WTC11 (cell line): ENCODE results near the gene LDB2. TPM values are rescaled to one million over a fixed set of nuclear protein-coding genes. Genes with fewer than 3 reads are reported as not detected.

ENCODE experiments used
- ATAC-seq: fragments of 200-7000 bp; cut with Tn5 transposase; 2 replicates; pipeline ENCODE4 v1.10.0; 2021; ENCODE audit warnings: mild to moderate bottlenecking, moderate library complexity
- CTCF ChIA-PET: fragments of 300-600 bp; sonication (Branson Sonifier 250); formaldehyde crosslinking; loops from one replicate; lab custom pipeline; 2021; ENCODE audit warnings: antibody characterized with exemption; lab: Charles Lee
- POLR2A ChIA-PET: fragments of 350-600 bp; sonication (Branson Sonifier 250); formaldehyde crosslinking; loops from one replicate; lab custom pipeline; 2021; ENCODE audit warnings: antibody characterized with exemption; lab: Charles Lee
- DNase-seq: peaks from one replicate; pipeline ENCODE4 v3.0.0; 2021; ENCODE audit warnings: low spot score
- H3K27ac Mint-ChIP-seq: 2 replicates; pipeline ENCODE4 v1.8.0; 2021; ENCODE audit warnings: mixed read lengths
- H3K27me3 Mint-ChIP-seq: 2 replicates; pipeline ENCODE4 v1.8.0; 2021; ENCODE audit warnings: low read depth, mild to moderate bottlenecking, moderate library complexity, mixed read lengths
- H3K36me3 Mint-ChIP-seq: 2 replicates; pipeline ENCODE4 v1.8.0; 2021; ENCODE audit warnings: mixed read lengths
- H3K4me1 Mint-ChIP-seq: 2 replicates; pipeline ENCODE4 v1.8.0; 2022; ENCODE audit warnings: mixed read lengths
- H3K4me3 Mint-ChIP-seq: 2 replicates; pipeline ENCODE4 v1.8.0; 2021; ENCODE audit warnings: mild to moderate bottlenecking, moderate library complexity, mixed read lengths
- H3K9me3 Mint-ChIP-seq: 2 replicates; pipeline ENCODE4 v1.8.0; 2021; ENCODE audit warnings: mixed read lengths
- ATF1 ChIP-seq: sonication (generic); formaldehyde crosslinking; IDR thresholded peaks from 2 replicates; pipeline ENCODE4 v1.8.1; 2023; ENCODE audit warnings: mild to moderate bottlenecking, moderate library complexity, missing genetic modification reagents
- ATF6 ChIP-seq: sonication (generic); formaldehyde crosslinking; IDR thresholded peaks from 2 replicates; pipeline ENCODE4 v1.8.1; 2023; ENCODE audit warnings: mild to moderate bottlenecking, missing genetic modification reagents
- CDX4 ChIP-seq: fragments of 250-450 bp; sonication (Bioruptor Pico); IDR thresholded peaks from 2 replicates; pipeline ENCODE4 v1.9.0; 2021; ENCODE audit warnings: moderate library complexity, mild to moderate bottlenecking, inconsistent platforms, borderline replicate concordance
- CREB1 ChIP-seq: sonication (generic); formaldehyde crosslinking; IDR thresholded peaks from 2 replicates; pipeline ENCODE4 v1.8.0; 2023; ENCODE audit warnings: mild to moderate bottlenecking, missing genetic modification reagents
- E2F4 ChIP-seq: sonication (generic); formaldehyde crosslinking; IDR thresholded peaks from 2 replicates; pipeline ENCODE4 v1.8.1; 2022; ENCODE audit warnings: low read depth, mild to moderate bottlenecking, moderate library complexity, missing genetic modification reagents, borderline replicate concordance
- E2F5 ChIP-seq: sonication (generic); formaldehyde crosslinking; IDR thresholded peaks from 2 replicates; pipeline ENCODE4 v1.8.1; 2022; ENCODE audit warnings: mild to moderate bottlenecking, moderate library complexity, missing genetic modification reagents
- ERG ChIP-seq: fragments of 250-450 bp; sonication (Bioruptor Pico); IDR thresholded peaks from 2 replicates; pipeline ENCODE4 v1.8.0; 2021; ENCODE audit warnings: mild to moderate bottlenecking
- ESRRA ChIP-seq: sonication (generic); formaldehyde crosslinking; IDR thresholded peaks from 2 replicates; pipeline ENCODE4 v1.8.1; 2022; ENCODE audit warnings: mild to moderate bottlenecking, missing genetic modification reagents, borderline replicate concordance
- HMGXB4 ChIP-seq: sonication (generic); formaldehyde crosslinking; IDR thresholded peaks from 2 replicates; pipeline ENCODE4 v1.8.1; 2023; ENCODE audit warnings: mild to moderate bottlenecking, moderate library complexity, missing genetic modification reagents
- MXD4 ChIP-seq: fragments of 250-450 bp; sonication (Bioruptor Pico); IDR thresholded peaks from 2 replicates; pipeline ENCODE4 v1.8.0; 2021; ENCODE audit warnings: mild to moderate bottlenecking, moderate library complexity, borderline replicate concordance
- MYBL2 ChIP-seq: sonication (generic); formaldehyde crosslinking; IDR thresholded peaks from 2 replicates; pipeline ENCODE4 v1.8.1; 2023; ENCODE audit warnings: mild to moderate bottlenecking, moderate library complexity, missing genetic modification reagents
- NFATC4 ChIP-seq: fragments of 250-450 bp; sonication (Bioruptor Pico); IDR thresholded peaks from 2 replicates; pipeline ENCODE4 v1.9.0; 2021; ENCODE audit warnings: mild to moderate bottlenecking
- NFYB ChIP-seq: sonication (generic); formaldehyde crosslinking; conservative IDR thresholded peaks from 2 replicates; pipeline ENCODE4 v1.8.0; 2022; ENCODE audit warnings: low read depth, missing genetic modification reagents
- NR1H2 ChIP-seq: sonication (generic); formaldehyde crosslinking; IDR thresholded peaks from 2 replicates; pipeline ENCODE4 v1.9.0; 2021; ENCODE audit warnings: mild to moderate bottlenecking, moderate library complexity, missing genetic modification reagents
- NR2C2 ChIP-seq: sonication (generic); formaldehyde crosslinking; IDR thresholded peaks from 2 replicates; pipeline ENCODE4 v1.8.0; 2022; ENCODE audit warnings: mild to moderate bottlenecking, missing genetic modification reagents
- NR3C1 ChIP-seq: sonication (generic); formaldehyde crosslinking; conservative IDR thresholded peaks from 2 replicates; pipeline ENCODE4 v1.8.1; 2023; ENCODE audit warnings: low read depth, mild to moderate bottlenecking, missing genetic modification reagents
- RORB ChIP-seq: fragments of 250-450 bp; sonication (Bioruptor Pico); IDR thresholded peaks from 2 replicates; pipeline ENCODE4 v1.9.0; 2021; ENCODE audit warnings: mild to moderate bottlenecking
- SOX15 ChIP-seq: fragments of 250-450 bp; sonication (Bioruptor Pico); IDR thresholded peaks from 2 replicates; pipeline ENCODE4 v1.9.0; 2021; ENCODE audit warnings: mild to moderate bottlenecking
- STAT6 ChIP-seq: sonication (generic); formaldehyde crosslinking; conservative IDR thresholded peaks from 2 replicates; pipeline ENCODE4 v1.8.1; 2023; ENCODE audit warnings: mild to moderate bottlenecking, low read depth, missing genetic modification reagents, moderate library complexity
- TEAD4 ChIP-seq: sonication (generic); formaldehyde crosslinking; IDR thresholded peaks from 2 replicates; pipeline ENCODE4 v1.8.0; 2022; ENCODE audit warnings: mild to moderate bottlenecking, missing genetic modification reagents
- ZMAT4 ChIP-seq: fragments of 250-450 bp; sonication (Bioruptor Pico); IDR thresholded peaks from 2 replicates; pipeline ENCODE4 v1.9.0; 2021; ENCODE audit warnings: mild to moderate bottlenecking
- ZNF121 ChIP-seq: sonication (generic); formaldehyde crosslinking; IDR thresholded peaks from 2 replicates; pipeline ENCODE4 v1.8.0; 2023; ENCODE audit warnings: missing genetic modification reagents
- ZNF219 ChIP-seq: sonication (generic); formaldehyde crosslinking; IDR thresholded peaks from 2 replicates; pipeline ENCODE4 v1.8.0; 2023; ENCODE audit warnings: missing genetic modification reagents, mild to moderate bottlenecking, borderline replicate concordance
- ZNF263 ChIP-seq: sonication (generic); formaldehyde crosslinking; IDR thresholded peaks from 2 replicates; pipeline ENCODE4 v1.8.1; 2022; ENCODE audit warnings: low read depth, mild to moderate bottlenecking, moderate library complexity, missing genetic modification reagents
- ZNF317 ChIP-seq: sonication (generic); formaldehyde crosslinking; IDR thresholded peaks from 2 replicates; pipeline ENCODE4 v1.8.1; 2023; ENCODE audit warnings: low read depth, mild to moderate bottlenecking, moderate library complexity, missing genetic modification reagents, borderline replicate concordance
- total RNA-seq: library from RNA; stranded (reverse); gene quantifications from 3 replicates; pipeline ENCODE4 v1.2.3, GENCODE V29; 2021

The LDB2 gene
- total RNA-seq, 1 experiment from 2014 or later, result 62.4 TPM

- no peak for TF ChIP-seq NFYB (CRISPR knock-in tag)
- TF ChIP-seq ATF6 (CRISPR knock-in tag), result no peak
- TF ChIP-seq STAT6, result no peak
- no peak for TF ChIP-seq ATF1 (CRISPR knock-in tag)
- TF ChIP-seq CREB1 (CRISPR knock-in tag), result no peak
- no peak for TF ChIP-seq HMGXB4 (CRISPR knock-in tag)
- no peak for TF ChIP-seq ZNF219 (CRISPR knock-in tag)
- TF ChIP-seq NR2C2, result no peak
- no peak for TF ChIP-seq E2F4 (CRISPR knock-in tag)
- TF ChIP-seq MXD4 (CRISPR knock-in tag), result no peak
- no peak for DNase-seq
- H3K27me3 Mint-ChIP-seq, result no peaks in the 10 kb centered on the region
- no peak overlapping the region for H3K27ac Mint-ChIP-seq
- CTCF ChIA-PET, result no interaction called here
- ATAC-seq, result no peak
- no peaks in the 10 kb centered on the region for H3K36me3 Mint-ChIP-seq
- peaks cover 41% of the 10 kb centered on the region for H3K4me1 Mint-ChIP-seq
- H3K4me3 Mint-ChIP-seq, result no peak overlapping the region
- POLR2A ChIA-PET, result no interaction called here
- H3K9me3 Mint-ChIP-seq, result no peaks in the 10 kb centered on the region
These were observed 222.1 kb downstream of the LDB2 start for GRCh38 chr4:16676230-16676770.

- ChIA-PET POLR2A (interaction anchor here (0.9 kb wide), 1 partner anchor 36 kb away, joined by 3 read pairs; no protein-coding TSS in a partner anchor), CTCF (no interaction called here)
- ATAC-seq, result peak; percentile 43; the same call in 1 of the 2 replicates
- Mint-ChIP-seq H3K27me3 (no peaks in the 10 kb centered on the region), H3K4me3 (no peak overlapping the region), H3K4me1 (peaks cover 38% of the 10 kb centered on the region), H3K9me3 (no peaks in the 10 kb centered on the region), H3K27ac (no peak overlapping the region), H3K36me3 (no peaks in the 10 kb centered on the region)
- no peak for DNase-seq
- TF ChIP-seq ZNF121 (CRISPR knock-in tag), result no peak
- TF ChIP-seq ESRRA, result no peak
- TF ChIP-seq SOX15 (CRISPR knock-in tag), result no peak
- TF ChIP-seq MYBL2, result no peak
- TF ChIP-seq NR3C1, result no peak
- TF ChIP-seq NR1H2, result no peak
- TF ChIP-seq CDX4 (CRISPR knock-in tag), result no peak
- no peak for TF ChIP-seq ZNF317
- TF ChIP-seq ZNF263 (CRISPR knock-in tag), result no peak
- TF ChIP-seq ERG (CRISPR knock-in tag), result no peak
- TF ChIP-seq E2F5 (CRISPR knock-in tag), result no peak
- no peak for TF ChIP-seq CREB1 (CRISPR knock-in tag)
- TF ChIP-seq TEAD4 (CRISPR knock-in tag), result no peak
- no peak for TF ChIP-seq ZMAT4 (CRISPR knock-in tag)
- TF ChIP-seq NFATC4 (CRISPR knock-in tag), result no peak
- no peak for TF ChIP-seq RORB (CRISPR knock-in tag)
These were observed 224.4 kb downstream of the LDB2 start for GRCh38 chr4:16674082-16674481.
